Neural crest cell (in vitro differentiated cells): ENCODE data around the gene SETBP1. TPM values are rescaled to one million over a fixed set of nuclear protein-coding genes. Genes with fewer than 3 reads are reported as not detected.

Source experiments
- DNase-seq: peaks from one replicate; pipeline ENCODE4 v3.0.0; 2021; ENCODE audit warnings: low read depth, mixed read lengths, low spot score
- H3K27ac Mint-ChIP-seq: one replicate; pipeline ENCODE4 v1.8.0; 2021; ENCODE audit warnings: mild to moderate bottlenecking, mixed read lengths; ENCODE audit not compliant: unreplicated experiment
- H3K27me3 Mint-ChIP-seq: 2 replicates; pipeline ENCODE4 v1.8.0; 2021; ENCODE audit warnings: low read depth, mild to moderate bottlenecking, mixed read lengths
- H3K36me3 Mint-ChIP-seq: 2 replicates; pipeline ENCODE4 v1.8.0; 2021; ENCODE audit warnings: low read depth, mild to moderate bottlenecking, mixed read lengths
- H3K4me1 Mint-ChIP-seq: 2 replicates; pipeline ENCODE4 v1.8.0; 2021; ENCODE audit warnings: mixed read lengths
- H3K4me3 Mint-ChIP-seq: one replicate; pipeline ENCODE4 v1.8.0; 2021; ENCODE audit warnings: mild to moderate bottlenecking, mixed read lengths
- H3K9me3 Mint-ChIP-seq: 2 replicates; pipeline ENCODE4 v1.8.0; 2021; ENCODE audit warnings: mixed read lengths
- CTCF ChIP-seq: fragments of 200-600 bp; sonication (generic); conservative IDR thresholded peaks from 2 replicates; pipeline ENCODE4 v1.5.0; 2021; ENCODE audit warnings: antibody characterized with exemption, mild to moderate bottlenecking
- total RNA-seq: library from RNA; stranded (reverse); gene quantifications from 2 replicates; pipeline ENCODE4 v1.2.1, GENCODE V29; 2021

SETBP1 gene
- total RNA-seq, 1 donor from 2014 or later, result 38.9 TPM

GRCh38 chr18:44912740-44913478 is 232.2 kb downstream of the SETBP1 start:
- Mint-ChIP-seq H3K27ac (peak overlapping the region; percentile 87), H3K4me1 (no peaks in the 10 kb centered on the region), H3K36me3 (peaks cover 7% of the 10 kb centered on the region), H3K9me3 (peaks cover 2% of the 10 kb centered on the region), H3K27me3 (no peaks in the 10 kb centered on the region), H3K4me3 (no peak overlapping the region)
- TF ChIP-seq CTCF, result no peak
- DNase-seq, result no peak

GRCh38 chr18:44914028-44914427 is 233.3 kb downstream of the SETBP1 start:
- TF ChIP-seq CTCF, result no peak
- H3K9me3 Mint-ChIP-seq, result no peaks in the 10 kb centered on the region
- H3K4me1 Mint-ChIP-seq, result no peaks in the 10 kb centered on the region
- H3K27ac Mint-ChIP-seq, result no peak overlapping the region
- no peak overlapping the region for H3K4me3 Mint-ChIP-seq
- no peak for DNase-seq
- H3K36me3 Mint-ChIP-seq, result peaks cover 7% of the 10 kb centered on the region
- no peaks in the 10 kb centered on the region for H3K27me3 Mint-ChIP-seq

GRCh38 chr18:44915213-44915612 is 234.5 kb downstream of the SETBP1 start:
- H3K27ac Mint-ChIP-seq, result no peak overlapping the region
- no peaks in the 10 kb centered on the region for H3K4me1 Mint-ChIP-seq
- H3K9me3 Mint-ChIP-seq, result no peaks in the 10 kb centered on the region
- H3K4me3 Mint-ChIP-seq, result no peak overlapping the region
- no peak for TF ChIP-seq CTCF
- no peak for DNase-seq
- H3K27me3 Mint-ChIP-seq, result no peaks in the 10 kb centered on the region
- H3K36me3 Mint-ChIP-seq, result peaks cover 5% of the 10 kb centered on the region

GRCh38 chr18:44915661-44916060 is 235.0 kb downstream of the SETBP1 start:
- TF ChIP-seq CTCF, result no peak
- no peaks in the 10 kb centered on the region for H3K27me3 Mint-ChIP-seq
- no peak for DNase-seq
- no peak overlapping the region for H3K27ac Mint-ChIP-seq
- no peaks in the 10 kb centered on the region for H3K9me3 Mint-ChIP-seq
- peaks cover 5% of the 10 kb centered on the region for H3K36me3 Mint-ChIP-seq
- H3K4me1 Mint-ChIP-seq, result no peaks in the 10 kb centered on the region
- no peak overlapping the region for H3K4me3 Mint-ChIP-seq

- no peak overlapping the region for H3K4me3 Mint-ChIP-seq
- peaks cover 2% of the 10 kb centered on the region for H3K36me3 Mint-ChIP-seq
- H3K4me1 Mint-ChIP-seq, result peaks cover 3% of the 10 kb centered on the region
These were observed 235.9 kb downstream of the SETBP1 start for GRCh38 chr18:44916429-44917207.

More at GRCh38 chr18:44916429-44917207, 235.9 kb downstream of the SETBP1 start:
- DNase-seq, result no peak
- no peak overlapping the region for H3K27ac Mint-ChIP-seq
- no peaks in the 10 kb centered on the region for H3K27me3 Mint-ChIP-seq
- H3K9me3 Mint-ChIP-seq, result no peaks in the 10 kb centered on the region
- TF ChIP-seq CTCF, result no peak
